KMS-11 (cell line): ENCODE measurements around the gene PREPL.

Experiments used
- H2AFZ ChIP-seq: fragments of 200-600 bp; sonication (generic); 2 replicates; pipeline ENCODE4 v1.6.1; 2016; ENCODE audit warnings: antibody characterized with exemption, mixed run types, low read depth
- H3K27ac ChIP-seq: fragments of 200-600 bp; sonication (generic); 2 replicates; pipeline ENCODE4 v1.6.1; 2016; ENCODE audit warnings: mild to moderate bottlenecking, mixed run types
- H3K27me3 ChIP-seq: fragments of 200-600 bp; sonication (generic); 2 replicates; pipeline ENCODE4 v1.6.1; 2017; ENCODE audit warnings: mild to moderate bottlenecking, low read depth, mixed run types, moderate library complexity; ENCODE audit not compliant: insufficient read depth
- H3K36me3 ChIP-seq: fragments of 200-600 bp; sonication (generic); 2 replicates; pipeline ENCODE4 v1.6.1; 2017; ENCODE audit warnings: mild to moderate bottlenecking, mixed run types; ENCODE audit not compliant: insufficient read depth
- H3K4me1 ChIP-seq: fragments of 200-600 bp; sonication (generic); 2 replicates; pipeline ENCODE4 v1.6.1; 2016; ENCODE audit warnings: mild to moderate bottlenecking, low read depth, mixed run types; ENCODE audit not compliant: poor library complexity, severe bottlenecking
- H3K4me2 ChIP-seq: fragments of 200-600 bp; sonication (generic); 2 replicates; pipeline ENCODE4 v1.7.0; 2016; ENCODE audit warnings: mild to moderate bottlenecking, mixed run types
- H3K4me3 ChIP-seq: fragments of 200-600 bp; sonication (generic); IDR thresholded peaks from 2 replicates; pipeline ENCODE4 v1.6.1; 2017; ENCODE audit warnings: low read depth, low read length, mixed read lengths; ENCODE audit not compliant: insufficient read depth
- H3K79me2 ChIP-seq: fragments of 200-600 bp; sonication (generic); 2 replicates; pipeline ENCODE4 v1.6.1; 2016; ENCODE audit warnings: low read depth, mixed run types; ENCODE audit not compliant: insufficient read depth
- H3K9ac ChIP-seq: fragments of 200-600 bp; sonication (generic); 2 replicates; pipeline ENCODE4 v1.6.1; 2016; ENCODE audit warnings: mild to moderate bottlenecking, mixed run types
- H4K20me1 ChIP-seq: fragments of 200-600 bp; sonication (generic); 2 replicates; pipeline ENCODE4 v1.6.1; 2016; ENCODE audit warnings: mild to moderate bottlenecking, mixed run types; ENCODE audit not compliant: insufficient read depth
- CTCF ChIP-seq: fragments of 200-600 bp; sonication (generic); conservative IDR thresholded peaks from 2 replicates; pipeline ENCODE4 v1.6.1; 2017; ENCODE audit warnings: low read depth, mild to moderate bottlenecking, antibody characterized with exemption, low read length, moderate library complexity, mixed read lengths

Gene PREPL

GRCh38 chr2:44326548-44327264 is 34.6 kb downstream of the PREPL start:
- TF ChIP-seq CTCF: no peak
- Histone ChIP-seq H3K4me3 (no peak overlapping the region), H3K27ac (no peak overlapping the region), H4K20me1 (no peaks in the 10 kb centered on the region), H3K36me3 (no peaks in the 10 kb centered on the region; the same call in 1 of the 2 replicates), H2AFZ (no peak overlapping the region), H3K27me3 (no peaks in the 10 kb centered on the region), H3K9ac (no peak overlapping the region), H3K79me2 (no peaks in the 10 kb centered on the region), H3K4me1 (no peaks in the 10 kb centered on the region), H3K4me2 (no peak overlapping the region)

DNA sequence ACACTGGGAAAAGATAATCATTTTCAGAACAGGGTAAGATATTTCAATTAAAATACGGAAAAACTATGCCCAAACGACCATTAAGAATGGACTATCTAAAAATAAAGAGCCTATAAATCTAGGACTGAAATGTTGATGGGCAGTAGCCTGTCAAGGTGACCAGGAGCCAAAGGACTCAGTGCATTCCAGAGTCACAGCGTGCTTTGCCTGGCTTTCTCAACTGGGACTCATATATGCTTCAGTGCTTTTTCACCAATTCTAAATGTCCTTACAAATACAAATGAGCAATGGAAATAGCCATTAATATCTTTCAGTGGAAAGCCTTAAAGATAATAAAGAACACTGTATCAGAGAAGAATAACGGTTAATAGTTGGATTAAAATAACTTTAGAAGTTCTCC is 35.4 kb downstream of the PREPL start:
- Histone ChIP-seq H3K79me2 (no peaks in the 10 kb centered on the region), H3K27me3 (no peaks in the 10 kb centered on the region), H4K20me1 (no peaks in the 10 kb centered on the region), H3K36me3 (no peaks in the 10 kb centered on the region; the same call in 1 of the 2 replicates), H3K4me1 (no peaks in the 10 kb centered on the region), H3K9ac (no peak overlapping the region), H2AFZ (no peak overlapping the region), H3K27ac (no peak overlapping the region), H3K4me3 (no peak overlapping the region), H3K4me2 (no peak overlapping the region)
- TF ChIP-seq CTCF: no peak

GRCh38 chr2:44324971-44325426 is 36.3 kb downstream of the PREPL start:
- H3K4me3 ChIP-seq: no peak overlapping the region
- H3K4me1 ChIP-seq: no peaks in the 10 kb centered on the region
- no peak overlapping the region for H3K9ac ChIP-seq
- no peak overlapping the region for H2AFZ ChIP-seq
- H3K36me3 ChIP-seq: no peaks in the 10 kb centered on the region; the same call in 1 of the 2 replicates
- H3K4me2 ChIP-seq: no peak overlapping the region
- no peaks in the 10 kb centered on the region for H4K20me1 ChIP-seq
- no peaks in the 10 kb centered on the region for H3K79me2 ChIP-seq
- no peaks in the 10 kb centered on the region for H3K27me3 ChIP-seq
- TF ChIP-seq CTCF: no peak
- H3K27ac ChIP-seq: no peak overlapping the region

DNA sequence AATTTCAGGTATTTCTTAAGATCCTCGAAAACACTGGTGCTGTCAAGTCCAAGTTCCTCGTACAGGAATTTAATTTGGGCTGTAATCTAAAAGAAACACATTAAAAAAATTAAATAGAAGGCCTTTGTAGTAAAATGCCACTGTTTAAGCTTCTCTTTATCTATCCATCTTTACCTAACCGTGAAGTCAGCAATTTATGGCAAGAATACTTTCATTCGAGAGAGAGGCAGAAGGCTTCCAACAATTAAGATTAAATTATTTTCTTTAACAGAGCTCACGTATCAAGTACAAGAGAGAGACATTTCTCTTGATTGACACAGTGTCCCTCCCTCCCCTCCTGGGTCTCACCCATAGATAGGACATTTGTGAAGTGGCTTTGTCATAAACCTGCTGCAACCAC is 39.9 kb downstream of the PREPL start:
- no peaks in the 10 kb centered on the region for H3K79me2 ChIP-seq
- H3K36me3 ChIP-seq: no peaks in the 10 kb centered on the region
- no peak overlapping the region for H3K4me3 ChIP-seq

More for the DNA sequence above, 39.9 kb downstream of the PREPL start:
- Histone ChIP-seq H3K4me2 (no peak overlapping the region), H3K27ac (no peak overlapping the region), H3K27me3 (no peaks in the 10 kb centered on the region), H4K20me1 (no peaks in the 10 kb centered on the region), H3K9ac (no peak overlapping the region), H2AFZ (no peak overlapping the region), H3K4me1 (no peaks in the 10 kb centered on the region)
- TF ChIP-seq CTCF: no peak
